ENCODE results near the gene PALLD.

Gene PALLD

GRCh38 chr4:168541266-168541953, 44.6 kb downstream of the PALLD start:
- H3K4me3 ChIP-seq (ENCODE audit: low read depth, low read length) = no peak overlapping the region
- no peak for TF ChIP-seq CTCF (conservative IDR thresholded peaks at IDR 0.05; ENCODE audit: low read depth, low read length)
- DNase-seq (ENCODE audit: low read depth) = peak; percentile 55

GRCh38 chr4:168549143-168549542, 52.3 kb downstream of the PALLD start:
- DNase-seq (ENCODE audit: low read depth) = no peak
- no peak for TF ChIP-seq CTCF (conservative IDR thresholded peaks at IDR 0.05; ENCODE audit: low read depth, low read length)
- no peak overlapping the region for H3K4me3 ChIP-seq (ENCODE audit: low read depth, low read length)

GRCh38 chr4:168550064-168550766, 53.4 kb downstream of the PALLD start:
- peak; percentile 40 for DNase-seq (ENCODE audit: low read depth)
- no peak overlapping the region for H3K4me3 ChIP-seq (ENCODE audit: low read depth, low read length)
- no peak for TF ChIP-seq CTCF (conservative IDR thresholded peaks at IDR 0.05; ENCODE audit: low read depth, low read length)

GRCh38 chr4:168551211-168551610, 54.4 kb downstream of the PALLD start:
- no peak for TF ChIP-seq CTCF (conservative IDR thresholded peaks at IDR 0.05; ENCODE audit: low read depth, low read length)
- DNase-seq (ENCODE audit: low read depth) = peak; percentile 68
- H3K4me3 ChIP-seq (ENCODE audit: low read depth, low read length) = no peak overlapping the region

- peak; percentile 23 for TF ChIP-seq CTCF (conservative IDR thresholded peaks at IDR 0.05; ENCODE audit: low read depth, low read length)
- peak; percentile 31 for DNase-seq (ENCODE audit: low read depth)
These were observed 55.3 kb downstream of the PALLD start for GRCh38 chr4:168551945-168552695.

GRCh38 chr4:168553714-168554370, 57.0 kb downstream of the PALLD start:
- DNase-seq (ENCODE audit: low read depth) = no peak
- TF ChIP-seq CTCF (conservative IDR thresholded peaks at IDR 0.05; ENCODE audit: low read depth, low read length) = no peak
- H3K4me3 ChIP-seq (ENCODE audit: low read depth, low read length) = no peak overlapping the region

More at GRCh38 chr4:168551945-168552695, 55.3 kb downstream of the PALLD start:
- no peak overlapping the region for H3K4me3 ChIP-seq (ENCODE audit: low read depth, low read length)

All from choroid plexus epithelial cell (primary cell).